Right cardiac atrium (tissue), 5 donors: ENCODE measurements around the gene CPZ. TPM values are rescaled to one million over a fixed set of nuclear protein-coding genes. Genes with fewer than 3 reads are reported as not detected.

Source experiments
- ATAC-seq, 2 donors: fragments of 200-7000 bp; cut with Tn5 transposase; one replicate each; pipeline versions ENCODE4 v1.8.0 to v1.9.1; 2020; ENCODE audit warnings: moderate library complexity in 2 of 2, mild to moderate bottlenecking in 1 of 2
- DNase-seq, 3 donors: peaks; one replicate each; pipeline ENCODE4 v3.0.0-alpha.2; 2020
- H3K27ac ChIP-seq: one replicate; pipeline ENCODE4 v1.5.1; 2013; ENCODE audit warnings: mild to moderate bottlenecking, low read length, control low read depth, moderate library complexity
- H3K27me3 ChIP-seq: one replicate; pipeline ENCODE4 v1.6.1; 2013; ENCODE audit not compliant: control insufficient read depth, insufficient read depth
- H3K4me1 ChIP-seq: one replicate; pipeline ENCODE4 v1.6.1; 2013; ENCODE audit warnings: low read length; ENCODE audit not compliant: control insufficient read depth, insufficient read depth
- H3K4me3 ChIP-seq: one replicate; pipeline ENCODE4 v1.5.1; 2013; ENCODE audit warnings: low read length, control low read depth
- H3K9me3 ChIP-seq: one replicate; pipeline ENCODE4 v1.6.1; 2013; ENCODE audit warnings: low read length; ENCODE audit not compliant: control insufficient read depth
- WGBS: extraction: QIAGEN DNeasy Blood & Tissue Kit; methylation state at CpG from one replicate; pipeline ENCODE4 v1.1.7; 2013; 5-methylcytosine and 5-hydroxymethylcytosine counted together
- intact Hi-C, 4 donors: fragments of 100-400 bp; cut with DNase I; formaldehyde crosslinking; loops; one replicate each; pipeline versions ENCODE4 v1.11.0 to v1.14.0; 2022 to 2023
- long read RNA-seq, 4 donors: library from polyadenylated mRNA; unstranded; transcript quantifications; one replicate each; pipeline ENCODE4 v2.0.0, GENCODE V29; 2020 to 2021
- polyA plus RNA-seq: library from polyadenylated mRNA; stranded (reverse); fragments of 200-250 nt; gene quantifications from one replicate; pipeline ENCODE4 v1.2.3, GENCODE V29; 2013
- total RNA-seq, 4 donors: library from RNA; stranded (reverse); fragmentation: NEBNext Ultra II Directional; extraction: Animal tissue kit (Norgen Biotek cat#: 25700); gene quantifications; one replicate each; pipeline ENCODE4 v1.2.1, GENCODE V29; 2021
- donor health status: healthy with polysubstance abuse.
- donor health status: DM: no; HTN: yes; CAD: no.
- donor health status: DM: no; HTN: no; CAD: no.
- donor health status: DM: no; HTN: yes; CAD: no; lungs with severe emphysema.
- donor health status: DM: yes; HTN: yes; CAD: no.

Gene CPZ
- 1 to 10 TPM in 3 of 4 donors, under 1 TPM in 1; 0.34 to 1.3 (median 1.1) TPM for total RNA-seq
- polyA plus RNA-seq: 1.5 TPM
- long read RNA-seq, donor 1, partial matches to known transcripts: 0 of 1 reads
- long read RNA-seq, donor 1, other reads (novel, unspliced or antisense): 0 of 1 reads
- long read RNA-seq, donor 2, partial matches to known transcripts: 0 of 2 reads
- long read RNA-seq, donor 2, other reads (novel, unspliced or antisense): 1 of 2 reads
- long read RNA-seq, donor 3, partial matches to known transcripts: 3 of 5 reads
- long read RNA-seq, donor 3, other reads (novel, unspliced or antisense): 1 of 5 reads
- long read RNA-seq, donor 4: 0 reads

DNA sequence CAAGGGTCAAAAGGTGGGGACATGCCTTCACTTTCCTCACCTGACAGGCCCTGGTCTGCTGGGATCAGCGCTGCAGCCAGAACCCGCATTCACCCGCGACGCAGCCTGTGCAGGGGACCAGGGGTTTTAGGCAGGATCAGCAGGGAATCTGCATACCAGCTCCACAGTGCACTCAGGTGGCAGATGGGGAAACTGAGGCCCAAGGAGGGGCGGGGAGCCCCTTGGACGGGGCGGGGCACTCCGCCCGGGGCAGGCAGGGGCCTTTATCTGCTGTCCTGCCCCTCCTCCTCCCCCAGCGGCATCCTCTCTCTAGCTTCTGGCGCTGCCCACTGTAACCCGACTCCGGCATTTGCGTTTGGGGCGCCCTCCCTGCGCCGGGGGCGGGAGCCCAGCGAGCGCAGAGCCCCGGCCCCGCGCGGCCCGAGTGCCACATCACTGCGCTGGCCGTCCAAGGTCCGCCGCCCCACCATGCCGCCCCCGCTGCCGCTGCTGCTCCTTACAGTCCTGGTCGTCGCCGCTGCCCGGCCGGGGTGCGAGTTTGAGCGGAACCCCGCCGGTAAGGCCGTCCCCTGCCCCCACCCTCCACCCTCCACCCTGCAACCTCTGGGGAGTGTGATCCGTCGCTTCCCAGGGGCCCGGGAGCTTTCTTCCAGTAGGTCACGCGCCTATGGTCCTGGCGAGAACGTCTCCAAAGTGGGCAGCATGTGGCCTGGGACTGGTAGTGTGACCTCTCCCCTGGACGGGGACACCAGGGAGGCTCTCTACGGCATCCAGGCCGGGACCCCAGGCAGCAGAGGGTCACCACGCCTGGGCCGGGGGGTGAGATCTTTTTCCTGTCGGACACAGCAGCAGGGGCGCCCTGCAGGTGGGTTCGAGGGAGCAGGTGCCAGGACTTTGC lies at the start of gene CPZ:
TSS of gene CPZ (plus strand) at position 400 of the 898 bp plus-strand sequence. CDS start at position 469, 69 bp downstream.
- DNase-seq: peak in 1 of 3 donors; percentile 62
- no peak within 1 kb of the TSS for H3K27ac ChIP-seq
- no peaks in the 10 kb centered on the region for H3K9me3 ChIP-seq
- no peaks in the 10 kb centered on the region for H3K27me3 ChIP-seq
- peak; percentile 26 to 42 for ATAC-seq
- no peaks in the 10 kb centered on the region for H3K4me1 ChIP-seq
- peak within 1 kb of the TSS; percentile 4 for H3K4me3 ChIP-seq
- intact Hi-C loops: loop anchor here in 2 of 4 donors (5.0 kb wide), 2 partner anchors 120 to 125 kb away; no protein-coding TSS in a partner anchor
- 4% methylated on average over 58 of the region's 58 CpGs for WGBS

DNA sequence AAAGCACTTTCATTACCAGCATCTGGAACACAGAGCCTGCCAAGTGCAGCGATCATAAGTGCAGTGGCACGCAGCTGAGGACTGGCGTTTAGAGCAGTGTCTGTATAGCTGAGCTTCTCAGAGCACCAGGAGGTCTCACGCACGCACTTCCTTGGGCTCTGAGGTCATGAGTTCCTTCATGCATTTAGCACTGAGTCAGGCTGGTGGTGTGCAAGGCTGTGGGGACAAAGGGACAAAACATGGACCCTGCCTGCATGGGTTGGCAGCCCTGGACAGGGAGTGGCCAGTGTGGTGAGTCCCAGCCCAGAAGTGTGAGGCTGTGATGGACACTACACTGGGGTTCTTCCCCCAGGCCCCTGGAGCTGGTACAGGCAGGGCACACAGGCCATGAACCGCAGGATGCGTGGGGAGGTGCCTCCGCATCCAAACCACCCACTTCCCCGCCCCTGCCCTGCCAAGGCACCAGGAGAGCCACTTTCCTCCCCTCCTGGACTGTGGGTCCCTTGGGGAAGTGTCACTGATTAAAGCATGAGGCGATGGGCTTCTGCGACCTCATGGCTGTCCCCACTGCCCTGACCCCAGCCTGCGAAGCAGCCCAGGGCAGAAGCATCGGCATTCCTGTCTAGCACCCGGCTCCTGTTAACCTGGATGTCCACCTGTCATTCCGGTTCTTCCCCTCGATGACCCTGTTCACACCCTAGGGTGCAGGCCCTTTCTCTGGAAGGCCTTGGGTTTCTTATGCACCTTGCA lies 49.6 kb upstream of the CPZ start:
- Histone ChIP-seq H3K4me1 (no peaks in the 10 kb centered on the region), H3K4me3 (no peak overlapping the region), H3K9me3 (no peaks in the 10 kb centered on the region), H3K27ac (no peak overlapping the region), H3K27me3 (no peaks in the 10 kb centered on the region)
- intact Hi-C loops: no loop called here
- 86% methylated on average over 16 of the region's 16 CpGs for WGBS
- DNase-seq (no peak), ATAC-seq (no peak)

DNA sequence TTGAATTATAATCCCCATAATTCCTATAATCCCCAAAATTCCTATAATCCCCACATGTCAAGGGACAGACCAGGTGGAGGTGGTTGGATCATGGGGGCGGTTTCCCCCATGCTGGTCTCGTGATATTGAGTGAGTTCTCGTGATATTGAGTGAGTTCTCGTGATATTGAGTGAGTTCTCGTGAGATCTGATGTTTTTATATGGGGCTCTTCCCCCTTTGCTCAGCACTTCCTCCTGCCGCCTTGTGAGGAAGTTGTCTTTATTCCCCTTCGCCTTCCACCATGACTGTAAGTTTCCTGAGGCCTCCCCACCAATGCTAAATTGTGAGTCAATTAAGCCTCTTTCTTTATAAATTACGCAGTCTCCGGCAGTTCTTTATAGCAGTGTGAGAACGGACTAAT lies 48.9 kb upstream of the CPZ start:
- H3K9me3 ChIP-seq: no peaks in the 10 kb centered on the region

DNA sequence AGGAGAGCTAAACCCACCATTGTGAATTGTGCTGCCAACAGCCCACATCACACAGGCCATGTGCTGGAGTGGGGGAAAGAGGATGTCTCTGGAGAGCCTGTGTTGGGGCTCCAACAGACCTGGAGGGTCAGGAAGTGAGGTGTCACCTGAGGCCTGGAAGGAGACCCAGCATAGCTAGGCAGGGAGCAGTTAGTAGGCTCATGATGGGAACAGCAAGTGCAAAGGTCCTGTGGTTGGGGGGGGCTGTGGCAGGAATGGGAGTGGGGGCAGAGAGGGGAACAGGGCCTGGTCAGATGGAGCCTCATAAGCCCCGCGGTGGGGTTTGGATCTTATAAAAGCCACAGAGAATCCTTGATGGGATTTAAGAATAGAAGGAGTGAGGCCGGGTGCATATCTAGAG lies 48.3 kb upstream of the CPZ start:
- DNase-seq: no peak
- Histone ChIP-seq H3K9me3 (no peaks in the 10 kb centered on the region), H3K27me3 (no peaks in the 10 kb centered on the region), H3K4me1 (no peaks in the 10 kb centered on the region), H3K27ac (no peak overlapping the region), H3K4me3 (no peak overlapping the region)
- intact Hi-C loops: no loop called here
- 89% methylated on average over 3 of the region's 3 CpGs for WGBS
- ATAC-seq: no peak

More for the DNA sequence above, 48.9 kb upstream of the CPZ start:
- Histone ChIP-seq H3K4me3 (no peak overlapping the region), H3K27ac (no peak overlapping the region), H3K27me3 (no peaks in the 10 kb centered on the region), H3K4me1 (no peaks in the 10 kb centered on the region)
- intact Hi-C loops: no loop called here
- DNase-seq (no peak), ATAC-seq (no peak)
- WGBS: 84% methylated on average over 10 of the region's 10 CpGs

DNA sequence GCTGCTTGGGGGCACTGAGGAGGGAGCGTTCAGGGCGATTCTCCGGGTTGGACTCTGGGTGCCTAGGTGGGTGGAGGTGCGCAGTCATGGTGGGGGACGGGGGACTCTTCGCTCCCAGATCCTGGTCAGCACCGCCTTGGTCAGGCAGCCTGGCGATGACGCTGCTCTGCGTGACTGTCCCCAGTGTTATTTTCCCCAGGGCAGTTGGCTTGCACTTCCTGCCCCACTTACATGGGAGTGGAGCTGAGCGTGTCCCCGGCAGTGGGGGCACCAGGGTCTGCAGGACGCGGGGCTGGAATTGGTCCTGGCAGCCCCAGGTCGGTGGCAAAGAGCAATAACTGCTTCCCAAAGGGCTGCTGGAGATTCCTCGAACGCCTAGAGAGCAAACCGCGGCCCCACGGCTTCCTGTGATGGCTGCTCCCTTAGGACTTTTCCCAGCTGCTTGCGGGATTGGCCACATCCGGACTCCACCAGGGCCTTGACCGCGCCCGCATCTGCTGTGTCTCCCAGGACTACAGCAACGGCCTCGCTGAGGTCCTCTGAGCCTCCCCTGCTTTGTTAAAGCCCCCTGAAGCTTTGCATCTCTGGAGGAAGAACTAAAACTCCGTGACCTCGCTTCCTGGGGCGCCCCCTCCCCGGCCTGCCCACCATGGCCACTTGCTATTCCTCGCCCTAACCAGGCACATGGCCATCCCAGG lies 47.7 kb upstream of the CPZ start:
- Histone ChIP-seq H3K9me3 (no peaks in the 10 kb centered on the region), H3K4me1 (no peaks in the 10 kb centered on the region), H3K27ac (no peak overlapping the region), H3K4me3 (no peak overlapping the region), H3K27me3 (no peaks in the 10 kb centered on the region)
- intact Hi-C loops: no loop called here
- WGBS: 62% methylated on average over 32 of the region's 32 CpGs
- ATAC-seq: no peak
- DNase-seq: peak in 1 of 3 donors; percentile 43

DNA sequence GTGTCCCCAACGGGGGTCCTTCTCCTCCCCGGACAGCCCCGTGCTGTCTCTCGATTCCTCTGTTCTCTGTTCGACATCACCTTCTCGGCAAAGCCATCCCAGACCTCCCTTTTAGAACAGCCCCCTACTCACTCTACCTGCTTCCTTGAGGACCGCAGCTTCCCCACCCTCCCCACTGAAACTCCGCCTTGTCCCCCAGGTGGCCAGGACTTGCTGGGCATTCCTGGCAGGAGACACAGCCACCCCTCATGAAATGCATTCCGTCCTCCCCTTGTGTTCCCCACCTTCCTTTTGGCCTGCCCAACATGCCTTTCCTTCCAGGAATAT lies 47.2 kb upstream of the CPZ start:
- ATAC-seq (no peak), DNase-seq (no peak)
- no peaks in the 10 kb centered on the region for H3K27me3 ChIP-seq
- H3K27ac ChIP-seq: no peak overlapping the region
- no peaks in the 10 kb centered on the region for H3K9me3 ChIP-seq
- intact Hi-C loops: no loop called here
- WGBS: 79% methylated on average over 9 of the region's 9 CpGs
- no peak overlapping the region for H3K4me3 ChIP-seq
- no peaks in the 10 kb centered on the region for H3K4me1 ChIP-seq

DNA sequence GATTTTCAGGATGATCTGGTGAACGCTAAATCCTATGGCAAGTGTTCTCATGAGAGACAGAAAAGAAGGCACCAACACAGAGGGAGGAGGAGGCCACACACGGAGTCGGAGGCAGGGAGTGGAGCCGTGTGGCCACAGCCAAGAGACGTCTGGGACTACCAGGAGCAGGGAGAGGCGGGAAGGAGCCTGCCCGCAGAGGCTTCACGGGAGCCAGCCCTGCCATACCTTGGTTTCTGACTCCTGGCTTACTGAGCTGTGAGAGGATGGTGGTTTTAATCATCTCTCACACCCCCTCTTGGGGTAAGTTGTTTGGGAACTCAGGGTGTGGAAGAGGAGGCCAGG lies 45.8 kb upstream of the CPZ start:
- no peak for DNase-seq
- Histone ChIP-seq H3K4me1 (no peaks in the 10 kb centered on the region), H3K27ac (no peak overlapping the region), H3K4me3 (no peak overlapping the region), H3K27me3 (no peaks in the 10 kb centered on the region), H3K9me3 (no peaks in the 10 kb centered on the region)
- WGBS: 72% methylated on average over 8 of the region's 8 CpGs
- intact Hi-C loops: no loop called here
- ATAC-seq: no peak

DNA sequence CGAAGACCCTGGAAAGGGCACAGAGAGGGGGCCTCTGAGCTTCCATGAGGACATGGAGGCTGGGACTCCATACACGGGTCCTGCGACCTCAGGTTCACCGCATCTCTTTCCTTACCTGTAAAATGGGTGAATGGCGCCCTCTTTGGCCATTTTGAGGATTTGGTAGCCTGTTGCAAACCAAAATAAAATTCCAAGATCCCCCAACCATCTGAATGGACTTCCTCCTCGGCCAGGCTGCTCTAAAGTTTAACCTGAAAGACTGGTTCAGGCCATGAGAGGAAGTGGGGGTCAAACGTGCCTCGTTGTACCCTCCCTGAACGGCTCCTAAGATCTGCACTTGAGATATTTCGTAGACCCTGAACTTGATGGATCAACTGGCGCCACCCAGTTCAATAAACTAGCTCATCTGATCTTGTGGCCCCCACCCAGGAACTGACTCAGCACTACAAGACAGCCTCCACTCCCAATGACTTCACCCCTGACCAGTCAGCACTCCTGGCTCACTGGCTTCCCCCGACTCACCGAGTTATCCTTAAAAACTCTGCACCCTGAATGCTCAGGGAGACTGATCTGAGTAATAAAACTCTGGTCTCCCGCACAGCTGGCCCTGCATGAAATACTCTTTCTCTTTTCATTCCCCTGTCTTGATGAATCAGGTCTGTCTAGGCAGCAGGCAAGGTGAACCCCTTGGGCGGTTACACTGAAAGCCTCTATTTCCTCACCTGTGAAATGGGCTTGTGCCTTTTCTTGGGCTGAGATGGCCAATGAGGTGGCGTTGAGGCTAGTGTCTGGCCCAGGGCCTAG lies 45.3 kb upstream of the CPZ start:
- H3K9me3 ChIP-seq: no peaks in the 10 kb centered on the region
- 70% methylated on average over 16 of the region's 16 CpGs for WGBS
- no peak for ATAC-seq
- no peak overlapping the region for H3K27ac ChIP-seq
- no peaks in the 10 kb centered on the region for H3K4me1 ChIP-seq
- no peaks in the 10 kb centered on the region for H3K27me3 ChIP-seq
- H3K4me3 ChIP-seq: no peak overlapping the region
- DNase-seq: no peak
- intact Hi-C loops: no loop called here

DNA sequence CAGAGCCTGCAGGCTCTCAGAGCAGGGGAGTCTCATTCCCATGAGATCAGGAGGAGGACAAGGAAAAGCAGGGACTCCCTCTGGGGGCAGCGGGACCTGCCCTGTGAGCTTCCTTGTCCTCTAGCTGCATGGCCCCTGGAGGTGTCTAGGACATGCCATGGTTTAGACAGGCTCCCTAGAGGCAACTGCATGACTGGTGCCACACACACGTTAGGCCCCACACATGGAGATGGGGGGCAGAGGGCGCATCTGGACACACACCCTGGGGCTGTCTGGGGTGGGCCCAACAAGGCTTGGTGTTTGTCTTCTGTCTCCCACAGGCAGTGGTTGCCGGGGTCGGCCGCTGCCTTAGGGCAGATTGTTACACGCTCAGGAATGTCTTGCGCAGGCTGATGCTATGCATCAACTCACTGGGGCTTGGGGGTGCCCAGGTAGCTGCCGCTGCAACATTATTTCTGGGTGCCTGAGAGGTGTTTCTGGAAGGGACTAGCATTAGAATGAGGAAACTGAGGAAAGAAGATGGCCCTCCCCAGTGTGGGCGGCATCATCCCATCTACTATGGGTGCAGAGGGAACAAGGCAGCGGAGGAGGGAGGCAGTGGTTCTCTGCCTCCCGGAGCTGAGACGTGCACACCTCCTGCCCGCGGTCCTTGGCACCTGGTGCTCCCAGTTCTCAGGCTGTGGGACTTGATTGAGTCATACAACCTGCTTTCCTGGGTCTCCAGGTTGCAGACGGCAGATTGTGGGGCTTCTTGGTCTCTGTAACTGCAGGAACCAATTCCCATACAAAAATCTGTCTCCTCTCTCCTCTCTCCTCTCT lies 44.4 kb upstream of the CPZ start:
- H3K9me3 ChIP-seq: no peaks in the 10 kb centered on the region
- no peak overlapping the region for H3K27ac ChIP-seq
- intact Hi-C loops: no loop called here
- WGBS: 89% methylated on average over 16 of the region's 16 CpGs
- no peaks in the 10 kb centered on the region for H3K27me3 ChIP-seq
- H3K4me1 ChIP-seq: no peaks in the 10 kb centered on the region
- no peak overlapping the region for H3K4me3 ChIP-seq
- DNase-seq: no peak
- no peak for ATAC-seq
